Measurements from ENCODE around the gene FAM234B. TPM values are rescaled to one million over a fixed set of nuclear protein-coding genes. Genes with fewer than 3 reads are reported as not detected.

The FAM234B gene
- polyA plus RNA-seq, 3 donors: 1.6 to 3.2 (median 2.0) TPM

DNA sequence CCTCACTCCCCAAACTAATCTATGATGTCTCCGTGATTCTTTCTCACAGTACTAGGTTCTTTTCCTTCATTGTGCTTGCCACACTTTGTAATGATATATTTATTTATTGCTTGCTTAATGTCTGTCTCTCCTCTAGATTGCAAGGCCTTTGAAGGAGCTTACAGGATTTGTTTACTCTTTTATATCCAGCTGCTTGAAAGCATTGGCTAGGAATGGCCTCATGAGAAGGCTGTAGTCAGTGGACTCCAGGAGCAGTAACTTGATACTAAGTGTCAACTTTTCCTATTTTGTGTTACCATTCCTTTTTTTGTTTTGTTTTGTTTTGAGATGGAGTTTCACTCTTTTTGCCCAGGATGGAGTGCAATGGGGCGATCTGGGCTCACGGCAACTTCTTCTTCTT lies 7.3 kb upstream of the FAM234B start:
- H3K4me3 ChIP-seq (replicated peaks in 1 of 3; ENCODE audit: low read depth in 2 of 3, low read length in 3 of 3): no peak overlapping the region
- no peak overlapping the region for H3K4me2 ChIP-seq (replicated peaks; ENCODE audit: extremely low read depth, low read length, poor library complexity, severe bottlenecking)
- no peaks in the 10 kb centered on the region for H3K79me2 ChIP-seq (ENCODE audit: insufficient read depth, low read length)
- no peaks in the 10 kb centered on the region for H3K36me3 ChIP-seq (replicated peaks in 1 of 2; ENCODE audit: control insufficient read depth in 1 of 2, insufficient read depth in 2 of 2, low read length in 2 of 2)
- no peak for DNase-seq
- TF ChIP-seq, protein P1, sequence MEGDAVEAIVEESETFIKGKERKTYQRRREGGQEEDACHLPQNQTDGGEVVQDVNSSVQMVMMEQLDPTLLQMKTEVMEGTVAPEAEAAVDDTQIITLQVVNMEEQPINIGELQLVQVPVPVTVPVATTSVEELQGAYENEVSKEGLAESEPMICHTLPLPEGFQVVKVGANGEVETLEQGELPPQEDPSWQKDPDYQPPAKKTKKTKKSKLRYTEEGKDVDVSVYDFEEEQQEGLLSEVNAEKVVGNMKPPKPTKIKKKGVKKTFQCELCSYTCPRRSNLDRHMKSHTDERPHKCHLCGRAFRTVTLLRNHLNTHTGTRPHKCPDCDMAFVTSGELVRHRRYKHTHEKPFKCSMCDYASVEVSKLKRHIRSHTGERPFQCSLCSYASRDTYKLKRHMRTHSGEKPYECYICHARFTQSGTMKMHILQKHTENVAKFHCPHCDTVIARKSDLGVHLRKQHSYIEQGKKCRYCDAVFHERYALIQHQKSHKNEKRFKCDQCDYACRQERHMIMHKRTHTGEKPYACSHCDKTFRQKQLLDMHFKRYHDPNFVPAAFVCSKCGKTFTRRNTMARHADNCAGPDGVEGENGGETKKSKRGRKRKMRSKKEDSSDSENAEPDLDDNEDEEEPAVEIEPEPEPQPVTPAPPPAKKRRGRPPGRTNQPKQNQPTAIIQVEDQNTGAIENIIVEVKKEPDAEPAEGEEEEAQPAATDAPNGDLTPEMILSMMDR (IDR thresholded peaks at IDR 0.05): no peak
- no peaks in the 10 kb centered on the region for H3K4me1 ChIP-seq (ENCODE audit: control insufficient read depth in 1 of 2, insufficient read depth in 2 of 2, low read length in 2 of 2)
- no peak overlapping the region for H3K4me3 Mint-ChIP-seq
- H3K4me1 Mint-ChIP-seq: peaks cover 4% of the 10 kb centered on the region
- WGBS (ENCODE audit: insufficient coverage): 100% methylated on average over 2 of the region's 3 CpGs
- no peak overlapping the region for H3K9ac ChIP-seq (ENCODE audit: insufficient read depth, low read length, poor library complexity, severe bottlenecking)
- H3K27me3 ChIP-seq (ENCODE audit: control insufficient read depth in 2 of 2, insufficient read depth in 2 of 2, low read length in 2 of 2): no peaks in the 10 kb centered on the region
- no peaks in the 10 kb centered on the region for H3K9me3 ChIP-seq (replicated peaks in 1 of 2; ENCODE audit: control insufficient read depth in 1 of 2, insufficient read depth in 1 of 2, low read length in 2 of 2)
- H3K27ac Mint-ChIP-seq: no peak overlapping the region
- intact Hi-C loops (cut with micrococcal nuclease): no loop called here
- H3K9me3 Mint-ChIP-seq: peaks cover 0 to 4% (median 0%) of the 10 kb centered on the region in 7 donors
- H4K20me1 ChIP-seq (ENCODE audit: insufficient read depth, low read length): no peaks in the 10 kb centered on the region
- peaks cover 0 to 2% (median 0%) of the 10 kb centered on the region in 3 donors for H3K27me3 Mint-ChIP-seq (ENCODE audit: low read depth in 3 of 3)
- H2AFZ ChIP-seq (ENCODE audit: insufficient read depth, low read depth, low read length, poor library complexity, severe bottlenecking): no peak overlapping the region
- no peaks in the 10 kb centered on the region for H3K36me3 Mint-ChIP-seq
- H3K27ac ChIP-seq (ENCODE audit: low read depth in 1 of 2, low read length in 2 of 2): no peak overlapping the region

DNA sequence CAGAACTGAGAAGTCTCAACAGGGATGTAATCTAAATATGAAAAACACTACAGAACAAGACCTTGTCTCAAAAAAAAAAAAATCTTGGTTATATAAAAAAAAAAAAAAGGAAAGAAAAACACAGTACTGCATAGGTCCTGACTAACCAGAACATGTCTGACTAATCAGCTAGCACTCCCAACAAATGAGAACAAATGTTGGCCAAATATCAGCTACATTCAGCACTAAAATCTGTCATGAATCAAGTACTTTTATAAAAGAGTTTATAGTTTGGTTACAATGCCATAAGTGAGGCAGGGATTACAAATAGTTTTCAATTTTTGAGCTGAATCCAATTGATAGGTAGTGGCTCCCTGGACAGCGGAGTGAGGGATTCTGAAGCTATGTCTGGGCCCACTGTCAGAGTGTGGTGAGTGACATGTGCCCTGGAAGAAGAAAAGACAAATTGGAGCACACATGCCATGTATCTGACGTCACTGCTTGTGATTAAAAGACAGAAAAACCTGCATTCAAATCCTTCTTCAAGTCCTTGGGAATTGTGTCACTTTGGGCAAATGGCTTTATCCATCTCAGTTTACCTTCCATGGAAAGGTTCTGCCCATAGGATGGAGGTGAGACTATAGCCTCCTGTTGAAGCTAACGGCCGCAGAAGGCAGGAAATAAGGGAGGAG lies 5.6 kb upstream of the FAM234B start:
- no peak overlapping the region for H2AFZ ChIP-seq (ENCODE audit: insufficient read depth, low read depth, low read length, poor library complexity, severe bottlenecking)
- H3K4me2 ChIP-seq (replicated peaks; ENCODE audit: extremely low read depth, low read length, poor library complexity, severe bottlenecking): no peak overlapping the region
- TF ChIP-seq, protein P1 (IDR thresholded peaks at IDR 0.05): no peak
- no peaks in the 10 kb centered on the region for H3K9me3 ChIP-seq (replicated peaks in 1 of 2; ENCODE audit: control insufficient read depth in 1 of 2, insufficient read depth in 1 of 2, low read length in 2 of 2)
- Mint-ChIP-seq H3K9me3 (peaks cover 0 to 4% (median 0%) of the 10 kb centered on the region in 7 donors), H3K36me3 (no peaks in the 10 kb centered on the region), H3K27me3 (ENCODE audit: low read depth in 3 of 3) (peaks cover 0 to 5% (median 2%) of the 10 kb centered on the region in 3 donors), H3K4me3 (no peak overlapping the region), H3K4me1 (peaks cover 4% of the 10 kb centered on the region), H3K27ac (no peak overlapping the region)
- no peak overlapping the region for H3K4me3 ChIP-seq (replicated peaks in 1 of 3; ENCODE audit: low read depth in 2 of 3, low read length in 3 of 3)
- 94% methylated on average over 4 of the region's 4 CpGs for WGBS (ENCODE audit: insufficient coverage)
- H4K20me1 ChIP-seq (ENCODE audit: insufficient read depth, low read length): no peaks in the 10 kb centered on the region
- no peak overlapping the region for H3K27ac ChIP-seq (ENCODE audit: low read depth in 1 of 2, low read length in 2 of 2)
- H3K4me1 ChIP-seq (ENCODE audit: control insufficient read depth in 1 of 2, insufficient read depth in 2 of 2, low read length in 2 of 2): no peaks in the 10 kb centered on the region
- intact Hi-C loops (cut with micrococcal nuclease): no loop called here
- H3K27me3 ChIP-seq (ENCODE audit: control insufficient read depth in 2 of 2, insufficient read depth in 2 of 2, low read length in 2 of 2): no peaks in the 10 kb centered on the region
- DNase-seq: no peak
- H3K36me3 ChIP-seq (replicated peaks in 1 of 2; ENCODE audit: control insufficient read depth in 1 of 2, insufficient read depth in 2 of 2, low read length in 2 of 2): no peaks in the 10 kb centered on the region
- no peaks in the 10 kb centered on the region for H3K79me2 ChIP-seq (ENCODE audit: insufficient read depth, low read length)
- H3K9ac ChIP-seq (ENCODE audit: insufficient read depth, low read length, poor library complexity, severe bottlenecking): no peak overlapping the region
